Epithelial cell of alveolus of lung (primary cell): ENCODE data around the gene KDSR. TPM values are rescaled to one million over a fixed set of nuclear protein-coding genes. Genes with fewer than 3 reads are reported as not detected.

Source experiments
- total RNA-seq: library from RNA; depleted of rRNA; stranded (reverse); fragments of >200 nt; gene quantifications from 2 replicates; pipeline ENCODE4 v1.2.1, GENCODE V29; 2015

Gene KDSR, protein sequence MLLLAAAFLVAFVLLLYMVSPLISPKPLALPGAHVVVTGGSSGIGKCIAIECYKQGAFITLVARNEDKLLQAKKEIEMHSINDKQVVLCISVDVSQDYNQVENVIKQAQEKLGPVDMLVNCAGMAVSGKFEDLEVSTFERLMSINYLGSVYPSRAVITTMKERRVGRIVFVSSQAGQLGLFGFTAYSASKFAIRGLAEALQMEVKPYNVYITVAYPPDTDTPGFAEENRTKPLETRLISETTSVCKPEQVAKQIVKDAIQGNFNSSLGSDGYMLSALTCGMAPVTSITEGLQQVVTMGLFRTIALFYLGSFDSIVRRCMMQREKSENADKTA
- 29.6 and 30.4 TPM in 2 replicates for total RNA-seq

DNA sequence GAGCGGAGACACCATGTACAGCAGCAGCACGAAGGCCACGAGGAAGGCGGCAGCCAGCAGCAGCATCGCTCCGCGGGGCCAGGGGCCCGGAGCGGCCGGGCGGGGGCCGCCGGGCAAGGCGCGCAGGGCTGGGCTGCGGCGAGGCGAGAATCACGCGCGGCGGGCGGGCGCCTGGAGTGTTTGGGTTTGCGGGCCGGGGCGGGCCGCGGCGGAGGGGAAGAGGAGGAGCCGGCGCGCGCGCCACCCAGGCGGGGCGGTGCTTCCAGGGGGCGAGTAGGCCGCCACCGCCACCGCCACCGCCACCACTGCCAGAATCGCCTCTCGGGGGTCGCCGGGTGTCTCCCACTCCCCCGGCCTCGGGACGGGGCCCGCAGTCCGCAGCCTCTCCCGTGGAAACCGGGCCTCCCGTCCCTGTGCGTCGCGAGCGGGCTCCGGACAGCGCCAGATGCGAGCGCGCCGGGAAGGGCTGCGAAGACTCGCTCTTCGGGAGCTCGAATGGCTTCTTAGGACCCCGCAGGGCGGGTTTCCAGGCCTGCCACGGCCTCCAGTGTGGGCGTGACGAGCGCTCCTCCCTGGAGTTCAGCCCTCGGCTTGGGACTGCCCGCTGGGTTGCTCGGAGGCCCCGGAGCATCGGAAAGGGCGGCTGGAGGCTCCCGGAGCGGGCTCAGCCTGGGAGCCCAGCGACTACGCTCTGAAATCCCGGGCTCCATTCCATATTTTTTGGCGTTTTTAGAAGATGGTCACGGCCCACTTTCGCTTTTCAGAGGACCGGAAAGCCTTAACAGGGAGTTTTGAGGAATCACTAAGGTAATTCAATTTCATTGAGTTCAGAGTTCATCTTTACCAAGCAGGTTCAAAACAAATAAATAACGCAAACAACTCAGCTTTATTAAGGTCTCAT, at the start of gene KDSR:
Gene KDSR, minus strand, starts transcription at position 154 of the 901 bp plus-strand sequence. Its CDS starts 88 bp downstream, at position 66.

DNA sequence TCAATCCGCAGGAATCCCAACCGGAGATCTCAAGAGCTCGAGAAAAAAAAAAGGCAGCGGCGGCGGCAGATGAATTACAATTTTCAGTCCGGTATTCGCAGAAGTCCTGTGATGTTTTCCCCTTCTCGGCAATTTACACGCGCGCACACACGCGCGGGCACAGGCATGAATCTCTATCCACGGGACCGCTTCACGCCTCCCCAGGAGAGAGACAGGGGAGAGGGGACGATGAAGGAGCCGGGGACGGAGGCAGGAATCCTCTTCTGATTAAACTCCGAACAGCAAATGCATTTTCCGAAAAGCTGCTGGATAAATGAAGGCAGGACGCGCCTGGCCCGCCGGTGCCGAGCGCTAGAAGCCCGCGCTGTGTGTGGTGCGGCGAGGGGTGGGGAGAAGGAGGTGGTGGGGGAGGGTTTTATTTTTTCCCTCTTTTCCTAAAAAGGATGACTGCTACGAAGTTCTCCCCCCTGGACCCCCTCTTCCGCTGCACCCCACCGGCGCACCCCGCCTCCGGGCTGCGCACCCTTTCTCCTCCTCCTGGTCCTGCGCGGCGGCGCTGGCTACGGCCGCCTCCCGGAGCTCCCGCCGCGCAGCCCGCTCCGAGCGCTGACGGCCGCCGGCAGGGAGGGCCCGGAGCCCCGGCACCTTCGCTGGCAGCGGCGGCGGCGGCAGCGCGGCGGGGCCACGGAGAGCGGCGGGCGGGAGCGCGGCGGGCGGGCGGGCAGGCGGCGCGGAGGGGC, 47.5 kb downstream of the KDSR start, which contains the start of gene BCL2:
Gene BCL2, minus strand, starts transcription at position 387 of the 740 bp plus-strand sequence.

Other genes starting within 250 kb of the KDSR start
- 0.40 and 0.91 TPM in 2 replicates for gene BCL2, start 47.4 kb downstream of the KDSR start, total RNA-seq
- 25.7 and 36.1 TPM in 2 replicates for gene VPS4B, start 55.3 kb upstream of the KDSR start, total RNA-seq
- 1.0 and 1.8 TPM in 2 replicates for gene SERPINB5, start 109.8 kb upstream of the KDSR start, total RNA-seq
- not detected in 2 replicates for gene SERPINB12, start 175.2 kb upstream of the KDSR start, total RNA-seq
- not detected in 2 replicates for gene SERPINB13, start 220.1 kb upstream of the KDSR start, total RNA-seq